OCI-LY3 (cell line): Measurements from ENCODE around the gene KRT81.
"Not testable (repeated sequence)": the region's sequence is repeated elsewhere in the genome, so short reads cannot be mapped to it uniquely, and the experiment has no call there.

Experiments
- H2AFZ ChIP-seq: fragments of 200-600, 300-600 bp; shearing (Covaris generic); 2 replicates; pipeline ENCODE4 v1.6.0; 2014; ENCODE audit warnings: antibody characterized with exemption, low read depth, low read length
- H3K27ac ChIP-seq: fragments of 200-600, 300-600 bp; sonication (generic); 2 replicates; pipeline ENCODE4 v1.5.1; 2014; ENCODE audit warnings: mild to moderate bottlenecking, low read length, moderate library complexity, mixed read lengths
- H3K27me3 ChIP-seq: fragments of 200-600, 300-600 bp; sonication (generic); 2 replicates; pipeline ENCODE4 v1.6.1; 2014; ENCODE audit warnings: low read depth, low read length, mixed read lengths
- H3K36me3 ChIP-seq: fragments of 200-600, 300-600 bp; sonication (generic); replicated peaks from 2 replicates; pipeline ENCODE3; 2014; ENCODE audit warnings: low read depth, low read length, mixed read lengths
- H3K4me1 ChIP-seq: fragments of 300-600, 200-600 bp; sonication (generic); 2 replicates; pipeline ENCODE4 v1.6.1; 2014; ENCODE audit warnings: low read length, mixed read lengths
- H3K4me2 ChIP-seq: fragments of 200-600, 300-600 bp; sonication (generic); 2 replicates; pipeline ENCODE4 v1.6.1; 2014; ENCODE audit warnings: low read length, mixed read lengths
- H3K4me3 ChIP-seq: fragments of 300-600, 200-600 bp; sonication (generic); 2 replicates; pipeline ENCODE4 v1.5.1; 2014; ENCODE audit warnings: antibody characterized with exemption, mild to moderate bottlenecking, low read length, moderate library complexity
- H3K79me2 ChIP-seq: fragments of 300-600, 200-600 bp; shearing (Covaris generic); 2 replicates; pipeline ENCODE4 v1.6.1; 2014; ENCODE audit warnings: mild to moderate bottlenecking, low read length, mixed read lengths
- H3K9ac ChIP-seq: fragments of 300-600, 200-600 bp; shearing (Covaris generic); 2 replicates; pipeline ENCODE4 v1.6.0; 2014; ENCODE audit warnings: mild to moderate bottlenecking, low read length, moderate library complexity
- H3K9me3 ChIP-seq: fragments of 200-600, 300-600 bp; shearing (Covaris generic); 2 replicates; pipeline ENCODE4 v1.6.1; 2014; ENCODE audit warnings: low read length, mixed read lengths; ENCODE audit not compliant: insufficient read depth
- H4K20me1 ChIP-seq: fragments of 200-600, 300-600 bp; sonication (generic); 2 replicates; pipeline ENCODE4 v1.6.1; 2016; ENCODE audit warnings: low read length, mixed read lengths; ENCODE audit not compliant: insufficient read depth
- CTCF ChIP-seq: fragments of 200-600, 300-600 bp; sonication (generic); IDR thresholded peaks from 2 replicates; pipeline ENCODE4 v1.5.1; 2014; ENCODE audit warnings: antibody characterized with exemption, low read length, low read depth
- EZH2phosphoT487 ChIP-seq: fragments of 200-600 bp; shearing (Covaris generic); IDR thresholded peaks from 2 replicates; pipeline ENCODE4 v1.6.1; 2018; ENCODE audit warnings: antibody characterized with exemption, mixed run types, low read depth

KRT81 gene

GRCh38 chr12:52293926-52294325 is 2.6 kb upstream of the KRT81 start:
- no peak overlapping the region for H3K4me3 ChIP-seq
- H2AFZ ChIP-seq, result no peak overlapping the region
- H3K9ac ChIP-seq, result no peak overlapping the region
- no peak overlapping the region for H3K4me2 ChIP-seq
- peaks cover 46% of the 10 kb centered on the region for H3K27me3 ChIP-seq
- H3K9me3 ChIP-seq, result no peaks in the 10 kb centered on the region
- no peaks in the 10 kb centered on the region for H3K4me1 ChIP-seq
- H3K36me3 ChIP-seq, result no peaks in the 10 kb centered on the region
- no peaks in the 10 kb centered on the region for H3K79me2 ChIP-seq
- H3K27ac ChIP-seq, result no peak overlapping the region
- H4K20me1 ChIP-seq, result no peaks in the 10 kb centered on the region
- no peak for TF ChIP-seq EZH2phosphoT487
- TF ChIP-seq CTCF, result no peak

- not testable (repeated sequence) for H2AFZ ChIP-seq, H3K4me1 ChIP-seq, H3K9me3 ChIP-seq, H3K4me2 ChIP-seq, H3K9ac ChIP-seq, H3K36me3 ChIP-seq, H4K20me1 ChIP-seq, H3K79me2 ChIP-seq, H3K4me3 ChIP-seq, H3K27ac ChIP-seq
- peaks cover 26% of the 10 kb centered on the region for H3K27me3 ChIP-seq
These were observed 725 bp downstream of the KRT81 start for GRCh38 chr12:52290483-52291134.

GRCh38 chr12:52287816-52288805 is 3.2 kb downstream of the KRT81 start:
- not testable (repeated sequence) for H3K4me2 ChIP-seq, H3K36me3 ChIP-seq, H2AFZ ChIP-seq, H3K27ac ChIP-seq, H4K20me1 ChIP-seq, H3K9me3 ChIP-seq, H3K27me3 ChIP-seq, H3K4me3 ChIP-seq, H3K79me2 ChIP-seq, H3K4me1 ChIP-seq, H3K9ac ChIP-seq

GRCh38 chr12:52286857-52287785 is 4.2 kb downstream of the KRT81 start:
- H3K4me3 ChIP-seq, result not testable (repeated sequence)

More at GRCh38 chr12:52286857-52287785, 4.2 kb downstream of the KRT81 start:
- not testable (repeated sequence) for H3K36me3 ChIP-seq, H3K27ac ChIP-seq, H3K9me3 ChIP-seq, H3K27me3 ChIP-seq, H2AFZ ChIP-seq, H3K9ac ChIP-seq, H3K4me2 ChIP-seq, H3K79me2 ChIP-seq, H4K20me1 ChIP-seq, H3K4me1 ChIP-seq
- TF ChIP-seq CTCF, result peak; percentile 24
